AG04449 (cell line): Measurements from ENCODE around the gene GNA15.

Experiments
- CTCF ChIA-PET: fragments of 350-600 bp; formaldehyde crosslinking; extraction: SDS; loops from one replicate; lab custom pipeline; 2021; ENCODE audit warnings: antibody characterized with exemption; lab: Yijun Ruan, JAX
- POLR2A ChIA-PET: fragments of 400-600, 350-600 bp; formaldehyde crosslinking; extraction: SDS; loops from one replicate; lab custom pipeline; 2020; ENCODE audit warnings: antibody characterized with exemption, inconsistent platforms; lab: Yijun Ruan, JAX
- DNase-seq: peaks from one replicate; pipeline ENCODE4 v3.0.0-alpha.2; 2010; ENCODE audit warnings: low read depth, low spot score
- H3K4me3 ChIP-seq: 2 replicates; pipeline ENCODE4 v1.5.1; 2011; ENCODE audit warnings: low read depth, mild to moderate bottlenecking, control low read depth, low read length
- CTCF ChIP-seq: IDR thresholded peaks from one replicate; pipeline ENCODE4 v1.5.1; 2011; ENCODE audit warnings: mild to moderate bottlenecking, moderate library complexity, low read length, control low read depth, inconsistent platforms; ENCODE audit not compliant: insufficient read depth; ENCODE audit errors: missing control alignments

The GNA15 gene

GRCh38 chr19:3105641-3106508, 30.0 kb upstream of the GNA15 start:
- ChIA-PET POLR2A (no interaction called here), CTCF (interaction anchor here (1.0 to 8.2 kb wide), 10 partner anchors 9 to 155 kb away, joined by 3 to 48 read pairs (median 6); no protein-coding TSS in a partner anchor)
- no peak overlapping the region for H3K4me3 ChIP-seq
- DNase-seq = no peak
- no peak for TF ChIP-seq CTCF

- no peak overlapping the region for H3K4me3 ChIP-seq
- no peak for DNase-seq
- ChIA-PET CTCF (interaction anchor here (0.7 to 8.2 kb wide), 10 partner anchors 11 to 156 kb away, joined by 3 to 48 read pairs (median 10); no protein-coding TSS in a partner anchor), POLR2A (no interaction called here)
- TF ChIP-seq CTCF = no peak
These were observed 29.2 kb upstream of the GNA15 start for GRCh38 chr19:3106509-3107141.

GRCh38 chr19:3107658-3108057, 28.2 kb upstream of the GNA15 start:
- no peak for TF ChIP-seq CTCF
- DNase-seq = no peak
- ChIA-PET POLR2A (no interaction called here), CTCF (interaction anchor here (0.8 to 8.2 kb wide), 15 partner anchors 10 to 157 kb away, joined by 3 to 48 read pairs (median 8); no protein-coding TSS in a partner anchor)
- no peak overlapping the region for H3K4me3 ChIP-seq

GRCh38 chr19:3108775-3109174, 27.1 kb upstream of the GNA15 start:
- H3K4me3 ChIP-seq = no peak overlapping the region
- CTCF ChIA-PET = interaction anchor here (0.7 to 8.2 kb wide), 21 partner anchors 9 to 158 kb away, joined by 3 to 48 read pairs (median 7); no protein-coding TSS in a partner anchor
- TF ChIP-seq CTCF = peak; percentile 87
- DNase-seq = no peak
- POLR2A ChIA-PET = no interaction called here

- ChIA-PET CTCF (interaction anchor here (1.0 to 8.2 kb wide), 12 partner anchors 11 to 159 kb away, joined by 3 to 48 read pairs (median 12); no protein-coding TSS in a partner anchor), POLR2A (no interaction called here)
- H3K4me3 ChIP-seq = no peak overlapping the region
- no peak for TF ChIP-seq CTCF
- no peak for DNase-seq
These were observed 26.3 kb upstream of the GNA15 start for GRCh38 chr19:3109491-3109890.

GRCh38 chr19:3110126-3110825, 25.6 kb upstream of the GNA15 start:
- no peak overlapping the region for H3K4me3 ChIP-seq
- ChIA-PET POLR2A (no interaction called here), CTCF (interaction anchor here (0.8 to 8.2 kb wide), 18 partner anchors 12 to 159 kb away, joined by 3 to 48 read pairs (median 4); no protein-coding TSS in a partner anchor)
- no peak for TF ChIP-seq CTCF
- DNase-seq = no peak
